Islet of Langerhans (tissue), 1 donor: Measurements from ENCODE around the gene RAPGEF1.

Source experiments
- FAIRE-seq: peaks from one replicate; lab custom pipeline; 2011; peaks lifted over from hg19 to GRCh38; lab: Jason Lieb, UNC

RAPGEF1 gene

GRCh38 chr9:131528886-131529505, 210.9 kb downstream of the RAPGEF1 start:
- FAIRE-seq, result no peak

DNA sequence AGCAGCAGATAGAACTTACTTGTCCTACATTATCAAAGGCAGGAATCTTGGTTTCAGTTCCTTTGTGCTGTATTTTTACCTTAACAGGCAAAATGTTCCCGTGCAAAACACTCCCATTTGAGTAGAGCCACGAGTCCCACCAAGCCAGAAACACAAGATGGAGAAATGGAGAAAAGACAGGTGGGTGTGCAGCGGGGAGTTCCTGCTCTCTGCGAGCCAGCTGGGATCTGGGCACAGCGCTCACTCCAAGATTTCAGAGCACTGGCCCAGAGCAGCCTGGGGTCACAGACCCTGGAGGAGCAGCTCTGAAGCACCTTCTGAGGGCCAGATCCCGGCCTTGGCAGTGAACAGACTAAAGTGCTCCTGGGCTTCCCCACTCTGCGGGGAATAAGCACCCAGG, 211.7 kb downstream of the RAPGEF1 start:
- FAIRE-seq, result no peak
